Gastrocnemius medialis (tissue), 4 donors: ENCODE data around the gene LTK.

Experiments
- POLR2A ChIP-seq, 2 donors: fragments of 450-650 bp; IDR thresholded peaks; one replicate each; pipeline ENCODE4 v1.6.1; 2017; ENCODE audit warnings: antibody characterized with exemption in 2 of 2, mild to moderate bottlenecking in 2 of 2, moderate library complexity in 2 of 2
- TF ChIP-seq, protein P1 (sequence below), 5 experiments: fragments of 450-650 bp in 3 of 5; fragments of 200-600 bp in 2 of 5; sonication (generic) in 2 of 5; IDR thresholded peaks in 4 of 5; conservative IDR thresholded peaks in 1 of 5; 1 replicate in 4 of 5; 2 replicates in 1 of 5; pipeline ENCODE4 v1.5.1; 2016 to 2019; ENCODE audit warnings: antibody characterized with exemption in 5 of 5, mild to moderate bottlenecking in 3 of 5, moderate library complexity in 3 of 5

DNA sequence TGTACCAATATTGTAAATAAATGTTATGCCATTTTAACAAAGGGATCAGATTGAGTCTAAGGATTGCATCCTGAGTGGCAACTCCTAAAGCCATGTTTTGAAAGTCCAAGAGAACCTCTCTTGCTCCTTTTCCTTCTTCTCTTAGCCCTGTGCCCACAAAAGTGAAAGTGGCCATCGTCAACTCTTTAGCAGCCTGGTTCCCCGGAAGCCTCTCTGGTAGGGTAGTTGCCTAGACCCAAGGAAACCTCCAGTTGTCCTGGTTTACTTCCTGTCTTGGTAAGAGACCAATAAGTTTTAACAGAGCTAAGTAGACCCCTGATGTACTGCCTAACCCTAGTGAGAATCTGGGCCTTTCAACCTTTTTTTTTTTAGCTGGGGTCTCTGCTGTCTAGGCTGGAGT lies 30.1 kb downstream of the LTK start:
- TF ChIP-seq, protein P1, sequence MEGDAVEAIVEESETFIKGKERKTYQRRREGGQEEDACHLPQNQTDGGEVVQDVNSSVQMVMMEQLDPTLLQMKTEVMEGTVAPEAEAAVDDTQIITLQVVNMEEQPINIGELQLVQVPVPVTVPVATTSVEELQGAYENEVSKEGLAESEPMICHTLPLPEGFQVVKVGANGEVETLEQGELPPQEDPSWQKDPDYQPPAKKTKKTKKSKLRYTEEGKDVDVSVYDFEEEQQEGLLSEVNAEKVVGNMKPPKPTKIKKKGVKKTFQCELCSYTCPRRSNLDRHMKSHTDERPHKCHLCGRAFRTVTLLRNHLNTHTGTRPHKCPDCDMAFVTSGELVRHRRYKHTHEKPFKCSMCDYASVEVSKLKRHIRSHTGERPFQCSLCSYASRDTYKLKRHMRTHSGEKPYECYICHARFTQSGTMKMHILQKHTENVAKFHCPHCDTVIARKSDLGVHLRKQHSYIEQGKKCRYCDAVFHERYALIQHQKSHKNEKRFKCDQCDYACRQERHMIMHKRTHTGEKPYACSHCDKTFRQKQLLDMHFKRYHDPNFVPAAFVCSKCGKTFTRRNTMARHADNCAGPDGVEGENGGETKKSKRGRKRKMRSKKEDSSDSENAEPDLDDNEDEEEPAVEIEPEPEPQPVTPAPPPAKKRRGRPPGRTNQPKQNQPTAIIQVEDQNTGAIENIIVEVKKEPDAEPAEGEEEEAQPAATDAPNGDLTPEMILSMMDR (IDR thresholded peaks at IDR 0.05 in 4 of 5, conservative IDR thresholded peaks at IDR 0.05 in 1 of 5) = no peak
- TF ChIP-seq POLR2A (IDR thresholded peaks at IDR 0.05) = no peak
